Neuronal stem cell (in vitro differentiated cells): ENCODE data around the gene HADH.
"Not testable (repeated sequence)": the region's sequence is repeated elsewhere in the genome, so short reads cannot be mapped to it uniquely, and the experiment has no call there.

Experiments
- DNase-seq: peaks from one replicate; pipeline ENCODE4 v3.0.0-alpha.2; 2013; ENCODE audit warnings: low spot score
- H2AFZ ChIP-seq: one replicate; pipeline ENCODE4 v1.6.1; 2013; ENCODE audit warnings: mild to moderate bottlenecking, low read length, inconsistent platforms
- H2AK5ac ChIP-seq: 2 replicates; pipeline ENCODE4 v1.6.1; 2013; ENCODE audit warnings: low read depth, mild to moderate bottlenecking, inconsistent platforms, low read length, moderate library complexity, mixed read lengths
- H2BK120ac ChIP-seq: 2 replicates; pipeline ENCODE4 v1.6.1; 2013; ENCODE audit warnings: low read depth, mild to moderate bottlenecking, inconsistent platforms, low read length, moderate library complexity, mixed read lengths
- H2BK12ac ChIP-seq: one replicate; pipeline ENCODE4 v1.6.1; 2013; ENCODE audit warnings: low read length, inconsistent platforms
- H2BK15ac ChIP-seq: 2 replicates; pipeline ENCODE4 v1.6.1; 2013; ENCODE audit warnings: mild to moderate bottlenecking, low read length, inconsistent platforms, mixed read lengths
- H2BK5ac ChIP-seq: one replicate; pipeline ENCODE4 v1.6.1; 2013; ENCODE audit warnings: inconsistent platforms, mild to moderate bottlenecking, low read length, moderate library complexity
- H3K14ac ChIP-seq: one replicate; pipeline ENCODE4 v1.6.1; 2013; ENCODE audit warnings: low read length, inconsistent platforms
- H3K18ac ChIP-seq: 2 replicates; pipeline ENCODE4 v1.6.1; 2013; ENCODE audit warnings: low read length, inconsistent platforms
- H3K23ac ChIP-seq: 2 replicates; pipeline ENCODE4 v1.6.1; 2013; ENCODE audit warnings: low read depth, mild to moderate bottlenecking, mixed read lengths, low read length, inconsistent platforms; ENCODE audit not compliant: poor library complexity
- H3K27ac ChIP-seq: replicated peaks from 3 replicates; pipeline ENCODE4 v1.5.1; 2013; ENCODE audit warnings: low read length, inconsistent platforms
- H3K27me3 ChIP-seq, 3 experiments: 2 replicates each; pipeline ENCODE4 v1.6.1; 2013; ENCODE audit warnings: low read length in 3 of 3, mild to moderate bottlenecking in 2 of 3, inconsistent platforms in 1 of 3, low read depth in 1 of 3, mixed read lengths in 1 of 3, moderate library complexity in 1 of 3; ENCODE audit not compliant: control insufficient read depth in 3 of 3, insufficient read depth in 3 of 3
- H3K36me3 ChIP-seq, 2 donors: replicated peaks in 1 of 2; 2 replicates each; pipeline ENCODE4 v1.6.1; 2013; ENCODE audit warnings: low read length in 2 of 2; ENCODE audit not compliant: control insufficient read depth in 2 of 2, insufficient read depth in 2 of 2
- H3K4ac ChIP-seq: 2 replicates; pipeline ENCODE4 v1.6.1; 2013; ENCODE audit warnings: inconsistent platforms, mild to moderate bottlenecking, low read length, moderate library complexity
- H3K4me1 ChIP-seq, 2 donors: 1 replicate in 1 of 2; 2 replicates in 1 of 2; pipeline ENCODE4 v1.6.1; 2013; ENCODE audit warnings: low read length in 2 of 2, low read depth in 1 of 2; ENCODE audit not compliant: control insufficient read depth in 2 of 2, insufficient read depth in 1 of 2
- H3K4me2 ChIP-seq: one replicate; pipeline ENCODE4 v1.6.1; 2013; ENCODE audit warnings: mild to moderate bottlenecking, low read length, inconsistent platforms; ENCODE audit not compliant: insufficient read depth, poor library complexity, severe bottlenecking
- H3K4me3 ChIP-seq, 2 donors: 2 replicates each; pipeline ENCODE4 v1.5.1; 2013; ENCODE audit warnings: low read length in 2 of 2, mild to moderate bottlenecking in 2 of 2, inconsistent platforms in 1 of 2, moderate library complexity in 1 of 2
- H3K79me1 ChIP-seq: one replicate; pipeline ENCODE4 v1.6.1; 2013; ENCODE audit warnings: low read depth, mild to moderate bottlenecking, inconsistent platforms, low read length, moderate library complexity
- H3K9ac ChIP-seq: one replicate; pipeline ENCODE4 v1.6.1; 2013; ENCODE audit warnings: mild to moderate bottlenecking, low read depth, low read length, inconsistent platforms; ENCODE audit not compliant: poor library complexity
- H3K9me3 ChIP-seq, 2 donors: replicated peaks in 1 of 2; 2 replicates each; pipeline versions ENCODE3 to v1.6.1; 2013; ENCODE audit warnings: low read length in 2 of 2, mild to moderate bottlenecking in 2 of 2, inconsistent platforms in 1 of 2, low read depth in 1 of 2, mixed read lengths in 1 of 2, moderate library complexity in 1 of 2; ENCODE audit not compliant: control insufficient read depth in 2 of 2, insufficient read depth in 1 of 2
- H4K8ac ChIP-seq: one replicate; pipeline ENCODE4 v1.6.1; 2013; ENCODE audit warnings: low read depth, mild to moderate bottlenecking, inconsistent platforms, low read length, moderate library complexity
- H4K91ac ChIP-seq: one replicate; pipeline ENCODE4 v1.6.1; 2013; ENCODE audit warnings: low read length, low read depth, mild to moderate bottlenecking, inconsistent platforms; ENCODE audit not compliant: poor library complexity
- WGBS, 2 donors: extraction: QIAGEN DNeasy Blood & Tissue Kit; methylation state at CpG; one replicate each; pipeline ENCODE4 v1.1.7; 2013; ENCODE audit warnings: missing lambda C conversion rate in 2 of 2, mixed read lengths in 1 of 2; ENCODE audit not compliant: insufficient read length in 2 of 2, insufficient replicate concordance in 1 of 2; ENCODE audit errors: extremely low coverage in 2 of 2; 5-methylcytosine and 5-hydroxymethylcytosine counted together

Gene HADH

DNA sequence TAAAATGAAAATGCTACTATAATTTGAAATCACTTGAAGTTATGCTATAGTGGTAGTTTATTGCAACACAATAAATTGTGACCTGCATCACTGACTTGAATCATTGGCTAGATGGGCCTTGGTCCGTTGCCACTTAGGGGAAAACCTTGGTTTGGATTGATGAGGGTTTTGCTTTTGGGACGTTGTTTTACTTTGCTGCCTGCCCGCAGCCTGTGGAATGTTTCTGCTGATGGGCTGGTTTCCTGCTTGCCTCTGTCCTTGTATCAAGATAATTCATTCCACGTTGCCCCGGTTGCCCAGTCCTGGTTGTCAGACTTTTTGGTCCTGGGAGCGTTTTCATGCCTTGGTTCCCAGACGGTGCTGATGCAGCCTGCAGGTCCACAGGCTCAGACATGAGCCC is 18.3 kb downstream of the HADH start:
- Histone ChIP-seq H4K8ac (no peak overlapping the region), H4K91ac (no peak overlapping the region), H3K4me2 (no peak overlapping the region), H3K36me3 (peaks cover 1 to 38% of the 10 kb centered on the region in 2 donors), H3K4me3 (no peak overlapping the region), H2AK5ac (no peak overlapping the region), H2BK15ac (no peak overlapping the region), H3K18ac (no peak overlapping the region), H3K27ac (no peak overlapping the region), H2BK5ac (no peak overlapping the region), H3K14ac (no peak overlapping the region), H3K4me1 (peaks cover 0 to 4% of the 10 kb centered on the region in 2 donors), H2BK12ac (no peak overlapping the region), H3K23ac (no peak overlapping the region), H3K9me3 (peaks cover 0 to 7% of the 10 kb centered on the region in 2 donors), H3K79me1 (no peaks in the 10 kb centered on the region), H3K9ac (no peak overlapping the region), H2AFZ (no peak overlapping the region), H3K27me3 (no peaks in the 10 kb centered on the region), H2BK120ac (no peak overlapping the region), H3K4ac (no peak overlapping the region)
- no CpG with 5 or more reads among the region's 7 CpGs for WGBS, 2 donors
- no peak for DNase-seq

DNA sequence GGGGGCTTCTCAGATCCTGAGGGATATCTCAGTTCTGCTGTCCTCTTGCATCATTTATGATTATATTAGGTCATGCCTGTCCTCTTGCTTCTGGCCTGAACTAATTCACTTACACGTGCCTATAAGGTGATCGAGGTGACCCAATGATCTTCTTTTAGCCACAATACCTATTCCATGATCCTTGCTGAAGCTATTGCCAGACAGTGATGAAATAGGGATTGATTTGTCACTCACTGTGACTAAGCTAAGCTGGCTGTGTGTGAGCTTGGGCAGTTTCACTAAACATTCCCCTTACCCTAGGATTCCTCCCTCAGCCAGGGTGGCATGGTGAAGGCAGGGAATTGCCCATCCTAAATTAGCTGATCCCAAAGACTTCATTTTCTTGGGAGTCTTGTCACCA is 19.0 kb downstream of the HADH start:
- no peak overlapping the region for H3K14ac ChIP-seq
- no peak overlapping the region for H2BK12ac ChIP-seq
- H2BK120ac ChIP-seq: no peak overlapping the region
- H3K27me3 ChIP-seq: no peaks in the 10 kb centered on the region
- H2BK15ac ChIP-seq: no peak overlapping the region
- H3K27ac ChIP-seq: no peak overlapping the region
- H3K4me2 ChIP-seq: no peak overlapping the region
- H3K4me1 ChIP-seq: peaks cover 0 to 4% of the 10 kb centered on the region in 2 donors
- H4K8ac ChIP-seq: no peak overlapping the region
- H3K79me1 ChIP-seq: no peaks in the 10 kb centered on the region
- H3K9me3 ChIP-seq: peaks cover 0 to 7% of the 10 kb centered on the region in 2 donors
- peak overlapping the region in 1 of 2 donors; percentile 61 for H3K4me3 ChIP-seq
- no peak overlapping the region for H3K9ac ChIP-seq
- no peak overlapping the region for H4K91ac ChIP-seq
- H2AK5ac ChIP-seq: no peak overlapping the region
- H2AFZ ChIP-seq: no peak overlapping the region
- H3K18ac ChIP-seq: no peak overlapping the region
- H3K4ac ChIP-seq: no peak overlapping the region
- DNase-seq: no peak
- H3K36me3 ChIP-seq: peaks cover 1 to 45% of the 10 kb centered on the region in 2 donors
- no peak overlapping the region for H3K23ac ChIP-seq
- WGBS, 2 donors: no CpG with 5 or more reads among the region's 2 CpGs
- no peak overlapping the region for H2BK5ac ChIP-seq

DNA sequence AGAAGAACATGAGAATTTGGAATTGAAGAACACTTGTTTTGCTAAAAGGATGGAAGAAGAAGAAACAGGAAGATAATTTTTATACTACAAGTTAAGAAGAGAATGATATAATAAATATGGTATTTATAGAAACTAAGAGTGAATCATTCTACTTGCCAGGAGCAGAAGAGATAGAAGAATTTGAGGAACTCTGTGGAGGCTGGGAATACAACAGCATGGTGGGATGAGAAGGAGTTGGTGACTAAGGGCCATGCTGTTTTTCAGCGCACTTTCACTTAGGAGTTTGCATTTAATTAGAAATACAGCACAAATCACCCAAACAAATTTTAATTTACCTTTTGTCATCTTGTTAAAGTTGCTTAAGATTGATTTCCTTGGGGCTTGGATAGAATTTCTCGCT is 20.5 kb downstream of the HADH start:
- no peak overlapping the region for H2BK5ac ChIP-seq

DNA sequence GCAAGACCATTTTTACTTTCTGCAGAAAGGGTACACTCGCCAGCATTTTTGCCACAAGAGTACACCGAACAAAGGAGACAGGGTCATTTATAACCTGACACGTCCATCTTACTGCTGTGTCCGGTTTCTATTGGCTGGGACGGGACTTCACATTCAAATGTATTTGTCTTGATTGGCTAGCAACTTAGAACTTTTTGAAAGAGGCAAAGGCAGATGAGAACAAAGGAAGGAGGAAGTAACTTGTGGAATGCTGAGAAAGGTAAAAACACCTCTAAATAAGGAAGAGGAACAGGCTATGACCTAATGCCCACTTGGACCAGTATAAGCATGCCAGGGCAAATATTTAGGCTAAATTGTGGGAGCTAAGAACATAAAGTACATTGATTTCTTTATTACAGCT is 22.7 kb downstream of the HADH start:
- H2BK15ac ChIP-seq, H3K23ac ChIP-seq, H3K4me1 ChIP-seq, H3K27ac ChIP-seq, H3K4me2 ChIP-seq, H4K8ac ChIP-seq, H3K9me3 ChIP-seq, H3K4ac ChIP-seq, H2BK12ac ChIP-seq, H4K91ac ChIP-seq, H3K27me3 ChIP-seq, DNase-seq, H2AK5ac ChIP-seq, H3K4me3 ChIP-seq, H2BK120ac ChIP-seq, H3K9ac ChIP-seq, H3K18ac ChIP-seq, H2AFZ ChIP-seq, H2BK5ac ChIP-seq, H3K79me1 ChIP-seq, H3K14ac ChIP-seq: not testable (repeated sequence)
- WGBS, 2 donors: no CpG with 5 or more reads among the region's 5 CpGs
- H3K36me3 ChIP-seq: peaks cover 6 to 76% of the 10 kb centered on the region in 2 donors

More for the DNA sequence above, 20.5 kb downstream of the HADH start:
- no CpG with 5 or more reads among the region's 2 CpGs for WGBS, 2 donors
- Histone ChIP-seq H3K4me1 (no peaks in the 10 kb centered on the region), H3K4ac (no peak overlapping the region), H2BK15ac (no peak overlapping the region), H4K8ac (no peak overlapping the region), H3K9ac (no peak overlapping the region), H3K4me2 (no peak overlapping the region), H3K36me3 (peaks cover 0 to 54% of the 10 kb centered on the region in 2 donors), H3K23ac (no peak overlapping the region), H2AK5ac (no peak overlapping the region), H2BK120ac (no peak overlapping the region), H3K9me3 (peaks cover 0 to 7% of the 10 kb centered on the region in 2 donors), H2BK12ac (no peak overlapping the region), H3K4me3 (no peak overlapping the region), H3K18ac (no peak overlapping the region), H3K79me1 (no peaks in the 10 kb centered on the region), H3K27ac (no peak overlapping the region), H2AFZ (no peak overlapping the region), H4K91ac (no peak overlapping the region), H3K27me3 (no peaks in the 10 kb centered on the region), H3K14ac (no peak overlapping the region)
- no peak for DNase-seq
